HepG2 (cell line): ENCODE measurements around the gene CHST3. TPM values are rescaled to one million over a fixed set of nuclear protein-coding genes. Genes with fewer than 3 reads are reported as not detected.

Experiments
- AFF4 ChIP-seq: sonication (generic); formaldehyde crosslinking; IDR thresholded peaks from 2 replicates; pipeline ENCODE4 v1.4.0; 2020; ENCODE audit warnings: missing genetic modification reagents
- ATF2 ChIP-seq: sonication (generic); formaldehyde crosslinking; IDR thresholded peaks from 2 replicates; pipeline ENCODE4 v1.4.0; 2020; ENCODE audit warnings: missing genetic modification reagents
- ESRRA ChIP-seq: sonication (generic); formaldehyde crosslinking; IDR thresholded peaks from 2 replicates; pipeline ENCODE4 v1.5.1; 2020; ENCODE audit warnings: mild to moderate bottlenecking, low read depth, missing genetic modification reagents
- GATAD1 ChIP-seq: IDR thresholded peaks from 2 replicates; pipeline ENCODE4 v1.6.1; 2016; ENCODE audit warnings: missing genetic modification reagents, missing compliant biosample characterization
- GLI4 ChIP-seq: sonication (generic); formaldehyde crosslinking; IDR thresholded peaks from 2 replicates; pipeline ENCODE4 v1.5.1; 2020; ENCODE audit warnings: missing genetic modification reagents, mild to moderate bottlenecking, moderate library complexity, borderline replicate concordance
- HMGXB4 ChIP-seq, 2 experiments: sonication (generic) in 1 of 2; formaldehyde crosslinking in 1 of 2; IDR thresholded peaks; 2 replicates each; pipeline versions ENCODE4 v1.4.0 to v1.6.1; 2018 to 2020; ENCODE audit warnings: missing genetic modification reagents in 2 of 2, borderline replicate concordance in 1 of 2, low read depth in 1 of 2, mild to moderate bottlenecking in 1 of 2, missing biosample characterization in 1 of 2
- HOXA7 ChIP-seq: sonication (generic); formaldehyde crosslinking; IDR thresholded peaks from 2 replicates; pipeline ENCODE4 v1.8.1; 2022; ENCODE audit warnings: mild to moderate bottlenecking, missing genetic modification reagents, moderate library complexity
- SNAPC2 ChIP-seq: sonication (generic); formaldehyde crosslinking; IDR thresholded peaks from 2 replicates; pipeline ENCODE4 v1.8.1; 2022; ENCODE audit warnings: mild to moderate bottlenecking, missing genetic modification reagents
- SRSF4 ChIP-seq: fragments of 200-400 bp; formaldehyde crosslinking; IDR thresholded peaks from one replicate; pipeline ENCODE4 v1.6.1; 2018; ENCODE audit warnings: mild to moderate bottlenecking, low read depth, low read length, moderate library complexity; ENCODE audit not compliant: poor library complexity, severe bottlenecking
- TOE1 ChIP-seq: sonication (generic); formaldehyde crosslinking; IDR thresholded peaks from 2 replicates; pipeline ENCODE4 v1.4.0; 2020; ENCODE audit warnings: mild to moderate bottlenecking, missing genetic modification reagents
- ZNF775 ChIP-seq: sonication (generic); formaldehyde crosslinking; IDR thresholded peaks from 2 replicates; pipeline ENCODE4 v1.4.0; 2020; ENCODE audit warnings: missing genetic modification reagents, mild to moderate bottlenecking, moderate library complexity, borderline replicate concordance
- ZNF879 ChIP-seq: sonication (generic); formaldehyde crosslinking; IDR thresholded peaks from 2 replicates; pipeline ENCODE4 v1.8.1; 2023; ENCODE audit warnings: missing genetic modification reagents
- polyA plus RNA-seq, 8 experiments: library from polyadenylated mRNA; depleted of rRNA in 3 of 8; stranded (reverse) in 7 of 8; unstranded in 1 of 8; fragments of >200 nt; fragmentation: Illumina TruSeq in 4 of 8; extraction: Trizol in 4 of 8; gene quantifications; 2 replicates each; pipeline versions ENCODE4 v1.2.1 to v1.2.3, GENCODE V29; 2011 to 2016; ENCODE audit warnings: low read depth in 4 of 8, missing spikeins in 1 of 8, mixed read lengths in 1 of 8; ENCODE audit not compliant: insufficient read depth in 1 of 8
- total RNA-seq, 5 experiments: library from RNA; depleted of rRNA; stranded (reverse); fragments of >200 nt; fragmentation: Illumina TruSeq; extraction: Trizol; gene quantifications; 2 replicates each; pipeline ENCODE4 v1.2.3, GENCODE V29; 2016; ENCODE audit warnings: low read depth in 1 of 5

Gene CHST3
- total and polyA plus RNA-seq, 2 of the 13 experiments (the other 11 are each of a cell fraction or from before 2014, with no cell fraction given), result 7.2 to 18.7 TPM

GRCh38 chr10:72044417-72045041, 80.3 kb downstream of the CHST3 start (continued):
- TF ChIP-seq AFF4 (CRISPR knock-in tag), result no peak
- no peak for TF ChIP-seq ZNF879 (CRISPR knock-in tag)
- no peak for TF ChIP-seq SRSF4
- 0 out of 2 replicates have a peak, but pooled peaks have one; percentile 23 for TF ChIP-seq ESRRA (CRISPR knock-in tag)
- no peak for TF ChIP-seq SNAPC2
- TF ChIP-seq ZNF775, result peak; percentile 57; the same call in 1 of the 2 replicates
- no peak for TF ChIP-seq ATF2
- TF ChIP-seq HOXA7 (CRISPR knock-in tag), result no peak
- TF ChIP-seq GATAD1 (CRISPR knock-in tag), result 0 out of 2 replicates have a peak, but pooled peaks have one; percentile 30
- no peak for TF ChIP-seq GLI4 (CRISPR knock-in tag)
- TF ChIP-seq HMGXB4 (CRISPR knock-in tag; IDR thresholded peaks at IDR 0.05; ENCODE audit: borderline replicate concordance in 1 of 2, low read depth in 1 of 2), result peak; percentile 41 to 58; a peak in 3 of 4 replicates
- TF ChIP-seq TOE1 (CRISPR knock-in tag), result no peak
